Dendritic cell treated with granulocyte-macrophage colony-stimulating factor and Interleukin-4, amounts not matched to agents 40 ng/mL and 50 ng/mL, for 4 days (primary cell): ENCODE data around the gene CBS.
"Not testable (repeated sequence)": the region's sequence is repeated elsewhere in the genome, so short reads cannot be mapped to it uniquely, and the experiment has no call there.

Source experiments
- H3K27ac Mint-ChIP-seq: one replicate; pipeline ENCODE4 v1.8.0; 2022; ENCODE audit warnings: mild to moderate bottlenecking, mixed read lengths
- H3K27me3 Mint-ChIP-seq: one replicate; pipeline ENCODE4 v1.8.0; 2022; ENCODE audit warnings: mild to moderate bottlenecking, mixed read lengths
- H3K36me3 Mint-ChIP-seq: one replicate; pipeline ENCODE4 v1.8.0; 2022; ENCODE audit warnings: low read depth, mixed read lengths
- H3K4me1 Mint-ChIP-seq: one replicate; pipeline ENCODE4 v1.8.0; 2022; ENCODE audit warnings: low read depth, mixed read lengths
- H3K4me3 Mint-ChIP-seq: one replicate; pipeline ENCODE4 v1.8.0; 2022; ENCODE audit warnings: mild to moderate bottlenecking, moderate library complexity, mixed read lengths
- H3K9me3 Mint-ChIP-seq: one replicate; pipeline ENCODE4 v1.8.0; 2022; ENCODE audit warnings: mixed read lengths
- intact Hi-C: fragments of 100-400 bp; cut with micrococcal nuclease; formaldehyde crosslinking; loops from one replicate; pipeline ENCODE4 v1.15.0; 2022

Gene CBS

GRCh38 chr21:43082587-43083300, 7.1 kb upstream of the CBS start:
- H3K4me3 Mint-ChIP-seq, H3K9me3 Mint-ChIP-seq, H3K27me3 Mint-ChIP-seq, H3K36me3 Mint-ChIP-seq, H3K27ac Mint-ChIP-seq, H3K4me1 Mint-ChIP-seq, intact Hi-C loops: not testable (repeated sequence)

- not testable (repeated sequence) for H3K27me3 Mint-ChIP-seq
Measured at GRCh38 chr21:43076643-43077042, 1.0 kb upstream of the CBS start.

GRCh38 chr21:43076023-43076637, 495 bp upstream of the CBS start:
- H3K9me3 Mint-ChIP-seq, H3K36me3 Mint-ChIP-seq, intact Hi-C loops, H3K27me3 Mint-ChIP-seq, H3K4me3 Mint-ChIP-seq, H3K27ac Mint-ChIP-seq, H3K4me1 Mint-ChIP-seq: not testable (repeated sequence)

More at GRCh38 chr21:43076643-43077042, 1.0 kb upstream of the CBS start:
- H3K4me1 Mint-ChIP-seq, H3K27ac Mint-ChIP-seq, H3K4me3 Mint-ChIP-seq, H3K9me3 Mint-ChIP-seq, H3K36me3 Mint-ChIP-seq, intact Hi-C loops: not testable (repeated sequence)

- H3K27me3 Mint-ChIP-seq, H3K9me3 Mint-ChIP-seq, H3K27ac Mint-ChIP-seq, H3K4me3 Mint-ChIP-seq, H3K36me3 Mint-ChIP-seq, H3K4me1 Mint-ChIP-seq, intact Hi-C loops: not testable (repeated sequence)
Measured at GRCh38 chr21:43074401-43075169, 1.1 kb downstream of the CBS start.

- intact Hi-C loops, H3K9me3 Mint-ChIP-seq, H3K27me3 Mint-ChIP-seq, H3K4me1 Mint-ChIP-seq, H3K4me3 Mint-ChIP-seq, H3K36me3 Mint-ChIP-seq, H3K27ac Mint-ChIP-seq: not testable (repeated sequence)
Measured at GRCh38 chr21:43072742-43073141, 2.9 kb downstream of the CBS start.

GRCh38 chr21:43069682-43070081, 6.0 kb downstream of the CBS start:
- H3K27ac Mint-ChIP-seq, H3K4me1 Mint-ChIP-seq, H3K36me3 Mint-ChIP-seq, H3K27me3 Mint-ChIP-seq, H3K9me3 Mint-ChIP-seq, H3K4me3 Mint-ChIP-seq, intact Hi-C loops: not testable (repeated sequence)

GRCh38 chr21:43068065-43068464, 7.6 kb downstream of the CBS start:
- H3K27ac Mint-ChIP-seq, H3K4me3 Mint-ChIP-seq, intact Hi-C loops: not testable (repeated sequence)

GRCh38 chr21:43066690-43067089, 8.9 kb downstream of the CBS start:
- H3K4me3 Mint-ChIP-seq, H3K9me3 Mint-ChIP-seq, H3K4me1 Mint-ChIP-seq, H3K36me3 Mint-ChIP-seq, H3K27ac Mint-ChIP-seq, H3K27me3 Mint-ChIP-seq, intact Hi-C loops: not testable (repeated sequence)

More at GRCh38 chr21:43068065-43068464, 7.6 kb downstream of the CBS start:
- not testable (repeated sequence) for H3K36me3 Mint-ChIP-seq, H3K4me1 Mint-ChIP-seq, H3K27me3 Mint-ChIP-seq, H3K9me3 Mint-ChIP-seq

GRCh38 chr21:43065991-43066390, 9.6 kb downstream of the CBS start:
- intact Hi-C loops, H3K4me1 Mint-ChIP-seq: not testable (repeated sequence)

GRCh38 chr21:43064265-43064917, 11.2 kb downstream of the CBS start:
- H3K4me3 Mint-ChIP-seq, H3K4me1 Mint-ChIP-seq, H3K9me3 Mint-ChIP-seq, H3K27ac Mint-ChIP-seq, intact Hi-C loops, H3K36me3 Mint-ChIP-seq, H3K27me3 Mint-ChIP-seq: not testable (repeated sequence)

More at GRCh38 chr21:43065991-43066390, 9.6 kb downstream of the CBS start:
- not testable (repeated sequence) for H3K27me3 Mint-ChIP-seq, H3K36me3 Mint-ChIP-seq, H3K4me3 Mint-ChIP-seq, H3K9me3 Mint-ChIP-seq, H3K27ac Mint-ChIP-seq

- H3K4me1 Mint-ChIP-seq, H3K27me3 Mint-ChIP-seq, H3K36me3 Mint-ChIP-seq, intact Hi-C loops, H3K9me3 Mint-ChIP-seq, H3K4me3 Mint-ChIP-seq, H3K27ac Mint-ChIP-seq: not testable (repeated sequence)
Measured at GRCh38 chr21:43062955-43063664, 12.5 kb downstream of the CBS start.

- H3K27ac Mint-ChIP-seq, H3K27me3 Mint-ChIP-seq, H3K36me3 Mint-ChIP-seq, H3K4me1 Mint-ChIP-seq, H3K4me3 Mint-ChIP-seq, intact Hi-C loops, H3K9me3 Mint-ChIP-seq: not testable (repeated sequence)
Measured at GRCh38 chr21:43053112-43053511, 22.5 kb downstream of the CBS start.

- intact Hi-C loops, H3K36me3 Mint-ChIP-seq, H3K4me1 Mint-ChIP-seq, H3K27me3 Mint-ChIP-seq, H3K4me3 Mint-ChIP-seq, H3K9me3 Mint-ChIP-seq: not testable (repeated sequence)
- peak overlapping the region; percentile 75 for H3K27ac Mint-ChIP-seq
Measured at GRCh38 chr21:43045876-43046821, 29.5 kb downstream of the CBS start.
